Vagina (tissue), 2 donors: Measurements from ENCODE around the gene IFNL3.

Experiments used
- POLR2A ChIP-seq, 2 donors: fragments of 450-650 bp; IDR thresholded peaks; one replicate each; pipeline ENCODE4 v1.6.1; 2017; ENCODE audit warnings: antibody characterized with exemption in 2 of 2, mild to moderate bottlenecking in 2 of 2, moderate library complexity in 2 of 2
- POLR2AphosphoS5 ChIP-seq, 2 donors: sonication (generic); formaldehyde crosslinking; IDR thresholded peaks; one replicate each; pipeline ENCODE4 v1.9.0; 2017; ENCODE audit warnings: antibody characterized with exemption in 2 of 2, mild to moderate bottlenecking in 2 of 2, low read depth in 1 of 2; ENCODE audit not compliant: insufficient read depth in 1 of 2
- TF ChIP-seq, protein P1 (sequence below), 3 experiments: fragments of 450-650 bp in 2 of 3; fragments of 200-600 bp in 1 of 3; sonication (generic) in 1 of 3; IDR thresholded peaks; one replicate each; pipeline ENCODE4 v1.5.1; 2017 to 2019; ENCODE audit warnings: antibody characterized with exemption in 3 of 3, mild to moderate bottlenecking in 2 of 3, moderate library complexity in 2 of 3

DNA sequence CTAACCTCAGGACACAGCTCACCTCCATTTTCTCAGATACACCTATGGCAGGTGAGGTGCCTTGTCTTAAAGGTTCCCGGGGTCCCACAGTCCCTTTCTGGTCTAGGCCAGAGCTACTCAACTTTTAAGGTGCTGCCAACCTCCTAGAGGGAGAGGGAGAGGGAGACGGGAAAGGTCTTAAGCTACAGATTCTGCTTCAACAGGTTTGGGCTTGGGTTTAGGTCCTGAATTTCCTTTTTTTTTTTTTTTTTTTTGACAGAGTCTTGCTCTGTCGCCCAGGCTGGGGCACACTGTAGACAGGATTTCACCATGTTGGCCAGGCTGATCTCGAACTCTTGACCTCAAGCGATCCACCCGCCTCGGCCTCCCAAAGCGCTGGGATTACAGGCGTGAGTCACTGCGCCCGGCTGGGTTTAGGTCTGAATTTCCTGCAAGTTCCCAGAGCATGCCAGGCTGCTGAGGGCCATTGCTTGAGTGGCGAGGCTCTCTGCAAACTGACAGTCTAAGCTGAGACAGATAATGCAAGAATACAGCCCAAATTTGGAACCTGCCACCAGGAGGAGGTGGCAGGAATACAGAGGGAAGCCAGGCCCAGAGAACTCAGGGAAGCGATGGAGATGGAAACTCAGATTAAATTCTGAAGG lies 33.0 kb downstream of the IFNL3 start:
- TF ChIP-seq POLR2AphosphoS5 (IDR thresholded peaks at IDR 0.05; ENCODE audit: insufficient read depth in 1 of 2, low read depth in 1 of 2): no peak
- no peak for TF ChIP-seq POLR2A (IDR thresholded peaks at IDR 0.05)
- TF ChIP-seq, protein P1, sequence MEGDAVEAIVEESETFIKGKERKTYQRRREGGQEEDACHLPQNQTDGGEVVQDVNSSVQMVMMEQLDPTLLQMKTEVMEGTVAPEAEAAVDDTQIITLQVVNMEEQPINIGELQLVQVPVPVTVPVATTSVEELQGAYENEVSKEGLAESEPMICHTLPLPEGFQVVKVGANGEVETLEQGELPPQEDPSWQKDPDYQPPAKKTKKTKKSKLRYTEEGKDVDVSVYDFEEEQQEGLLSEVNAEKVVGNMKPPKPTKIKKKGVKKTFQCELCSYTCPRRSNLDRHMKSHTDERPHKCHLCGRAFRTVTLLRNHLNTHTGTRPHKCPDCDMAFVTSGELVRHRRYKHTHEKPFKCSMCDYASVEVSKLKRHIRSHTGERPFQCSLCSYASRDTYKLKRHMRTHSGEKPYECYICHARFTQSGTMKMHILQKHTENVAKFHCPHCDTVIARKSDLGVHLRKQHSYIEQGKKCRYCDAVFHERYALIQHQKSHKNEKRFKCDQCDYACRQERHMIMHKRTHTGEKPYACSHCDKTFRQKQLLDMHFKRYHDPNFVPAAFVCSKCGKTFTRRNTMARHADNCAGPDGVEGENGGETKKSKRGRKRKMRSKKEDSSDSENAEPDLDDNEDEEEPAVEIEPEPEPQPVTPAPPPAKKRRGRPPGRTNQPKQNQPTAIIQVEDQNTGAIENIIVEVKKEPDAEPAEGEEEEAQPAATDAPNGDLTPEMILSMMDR (IDR thresholded peaks at IDR 0.05): no peak
